Measurements from ENCODE around the gene GRIA4. TPM values are rescaled to one million over a fixed set of nuclear protein-coding genes. Genes with fewer than 3 reads are reported as not detected.

The GRIA4 gene
- polyA plus RNA-seq, 1 of the 3 experiments (the other 2 are of a cell fraction) = 0.02 TPM

- no peak overlapping the region for H3K27ac ChIP-seq (ENCODE audit: low read depth in 2 of 2, low read length in 1 of 2)
- no peaks in the 10 kb centered on the region for H3K36me3 ChIP-seq (replicated peaks in 1 of 2; ENCODE audit: control insufficient read depth in 1 of 2, insufficient read depth in 2 of 2, low read length in 1 of 2)
- no peaks in the 10 kb centered on the region for H3K27me3 ChIP-seq (ENCODE audit: insufficient read depth)
- ChIA-PET POLR2A (no interaction called here), CTCF (no interaction called here)
- H3K4me1 ChIP-seq (ENCODE audit: control insufficient read depth in 1 of 2, insufficient read depth in 2 of 2, low read depth in 1 of 2, low read length in 1 of 2) = no peaks in the 10 kb centered on the region
- no peak overlapping the region for H3K9ac ChIP-seq
- H2AFZ ChIP-seq (ENCODE audit: low read depth) = no peak overlapping the region
- H3K79me2 ChIP-seq (ENCODE audit: insufficient read depth) = no peaks in the 10 kb centered on the region
- no peak overlapping the region for H3K4me3 ChIP-seq (ENCODE audit: low read depth in 2 of 2, low read length in 1 of 2)
- no peak for DNase-seq
- no peaks in the 10 kb centered on the region for H3F3A ChIP-seq (replicated peaks; ENCODE audit: insufficient read depth)
- no peaks in the 10 kb centered on the region for H4K20me1 ChIP-seq (ENCODE audit: insufficient read depth)
- TF ChIP-seq IRF3 (IDR thresholded peaks at IDR 0.05; ENCODE audit: low read depth, low read length) = no peak
- TF ChIP-seq MXI1 (IDR thresholded peaks at IDR 0.05; ENCODE audit: low read depth, low read length) = no peak
- TF ChIP-seq SIN3A (IDR thresholded peaks at IDR 0.05; ENCODE audit: borderline replicate concordance, low read depth, low read length) = no peak
- TF ChIP-seq RXRA (IDR thresholded peaks at IDR 0.05; ENCODE audit: borderline replicate concordance, low read depth) = no peak
- no peaks in the 10 kb centered on the region for H3K9me2 ChIP-seq
- no peak overlapping the region for H3K4me2 ChIP-seq
- no peaks in the 10 kb centered on the region for H3K9me3 ChIP-seq
Observed at GRCh38 chr11:105802390-105802789, 192.5 kb downstream of the GRIA4 start.

GRCh38 chr11:105811242-105811641 is 201.4 kb downstream of the GRIA4 start:
- H4K20me1 ChIP-seq (ENCODE audit: insufficient read depth) = no peaks in the 10 kb centered on the region
- no peaks in the 10 kb centered on the region for H3K9me3 ChIP-seq
- DNase-seq = no peak
- ChIA-PET CTCF (no interaction called here), POLR2A (no interaction called here)
- H3K9ac ChIP-seq = no peak overlapping the region
- H3K4me2 ChIP-seq = no peak overlapping the region
- 39% methylated on average over 5 of the region's 5 CpGs for WGBS (ENCODE audit: low lambda C conversion rate)
- H3K36me3 ChIP-seq (replicated peaks in 1 of 2; ENCODE audit: control insufficient read depth in 1 of 2, insufficient read depth in 2 of 2, low read length in 1 of 2) = no peaks in the 10 kb centered on the region
- H3K27ac ChIP-seq (ENCODE audit: low read depth in 2 of 2, low read length in 1 of 2) = no peak overlapping the region
- no peak overlapping the region for H3K4me3 ChIP-seq (ENCODE audit: low read depth in 2 of 2, low read length in 1 of 2)
- no peaks in the 10 kb centered on the region for H3F3A ChIP-seq (replicated peaks; ENCODE audit: insufficient read depth)
- TF ChIP-seq ZBTB33 (IDR thresholded peaks at IDR 0.05; ENCODE audit: borderline replicate concordance, low read depth) (no peak), REST (IDR thresholded peaks at IDR 0.05; ENCODE audit: low read depth, low read length) (no peak), RCOR1 (IDR thresholded peaks at IDR 0.05; ENCODE audit: low read length) (no peak), NRF1 (IDR thresholded peaks at IDR 0.05; ENCODE audit: low read depth, low read length) (no peak), FOSL2 (IDR thresholded peaks at IDR 0.05; ENCODE audit: borderline replicate concordance, low read depth) (no peak), USF2 (IDR thresholded peaks at IDR 0.05; ENCODE audit: borderline replicate concordance, low read depth, low read length) (no peak), ELF1 (IDR thresholded peaks at IDR 0.05) (no peak), GABPA (IDR thresholded peaks at IDR 0.05; ENCODE audit: low read depth) (no peak)
- H3K27me3 ChIP-seq (ENCODE audit: insufficient read depth) = no peaks in the 10 kb centered on the region
- no peaks in the 10 kb centered on the region for H3K9me2 ChIP-seq
- H3K4me1 ChIP-seq (ENCODE audit: control insufficient read depth in 1 of 2, insufficient read depth in 2 of 2, low read depth in 1 of 2, low read length in 1 of 2) = no peaks in the 10 kb centered on the region
- H2AFZ ChIP-seq (ENCODE audit: low read depth) = no peak overlapping the region
- no peaks in the 10 kb centered on the region for H3K79me2 ChIP-seq (ENCODE audit: insufficient read depth)

Data from SK-N-SH (cell line).